Activated T-helper 17 cell treated with anti-CD3 and anti-CD28 coated beads, Interleukin-2, amount 50 U/mL, for 72 hours (primary cell): Measurements from ENCODE around the gene PGM2L1. TPM values are rescaled to one million over a fixed set of nuclear protein-coding genes. Genes with fewer than 3 reads are reported as not detected.
"Not testable (repeated sequence)": the region's sequence is repeated elsewhere in the genome, so short reads cannot be mapped to it uniquely, and the experiment has no call there.

Experiments
- ATAC-seq: fragments of 150-1000 bp; cut with Tn5 transposase; replicated peaks from 2 replicates; pipeline ENCODE4 v1.10.0; 2021; ENCODE audit warnings: mild to moderate bottlenecking, moderate library complexity
- H3K27ac Mint-ChIP-seq: one replicate; pipeline ENCODE4 v1.8.0; 2022; ENCODE audit warnings: mixed read lengths
- H3K27me3 Mint-ChIP-seq: one replicate; pipeline ENCODE4 v1.8.0; 2022; ENCODE audit warnings: mixed read lengths
- H3K36me3 Mint-ChIP-seq: one replicate; pipeline ENCODE4 v1.8.0; 2022; ENCODE audit warnings: low read depth, mild to moderate bottlenecking, mixed read lengths
- H3K4me1 Mint-ChIP-seq: one replicate; pipeline ENCODE4 v1.8.0; 2022; ENCODE audit warnings: mixed read lengths
- H3K4me3 Mint-ChIP-seq: one replicate; pipeline ENCODE4 v1.8.0; 2022; ENCODE audit warnings: mild to moderate bottlenecking, mixed read lengths
- H3K9me3 Mint-ChIP-seq: one replicate; pipeline ENCODE4 v1.8.0; 2022; ENCODE audit warnings: mixed read lengths
- total RNA-seq, 2 donors: library from RNA; stranded (reverse); gene quantifications; one replicate each; pipeline ENCODE4 v1.2.3, GENCODE V29; 2022

Gene PGM2L1
- total RNA-seq, 2 donors from 2014 or later, result 5.1 to 7.9 TPM

- Mint-ChIP-seq H3K4me3 (no peak overlapping the region), H3K36me3 (no peaks in the 10 kb centered on the region), H3K9me3 (no peaks in the 10 kb centered on the region), H3K27ac (no peak overlapping the region), H3K4me1 (no peaks in the 10 kb centered on the region), H3K27me3 (no peaks in the 10 kb centered on the region)
- no peak for ATAC-seq
Measured at GRCh38 chr11:74380746-74381439, 17.3 kb downstream of the PGM2L1 start.

DNA sequence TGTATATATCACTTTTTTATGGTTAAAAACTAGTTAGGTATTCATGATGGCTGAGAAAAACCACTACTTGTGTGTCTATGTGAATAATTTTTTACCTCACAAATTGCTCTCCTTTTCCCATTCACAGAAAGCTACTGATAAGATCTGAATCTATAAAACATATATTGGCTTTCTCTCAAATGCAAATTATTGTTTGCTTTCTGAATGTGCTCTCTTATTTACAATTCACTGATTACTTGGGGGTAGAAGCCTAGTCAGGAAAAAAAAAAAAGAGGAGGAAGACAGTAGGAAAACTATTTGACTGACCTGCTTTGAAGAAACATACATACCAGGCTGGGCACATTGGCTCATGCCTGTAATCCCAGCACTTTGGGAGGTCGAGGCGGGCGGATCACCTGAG is 20.5 kb downstream of the PGM2L1 start:
- Mint-ChIP-seq H3K9me3 (no peaks in the 10 kb centered on the region), H3K27me3 (no peaks in the 10 kb centered on the region), H3K27ac (no peak overlapping the region), H3K4me1 (no peaks in the 10 kb centered on the region), H3K36me3 (peaks cover 19% of the 10 kb centered on the region), H3K4me3 (no peak overlapping the region)
- no peak for ATAC-seq

DNA sequence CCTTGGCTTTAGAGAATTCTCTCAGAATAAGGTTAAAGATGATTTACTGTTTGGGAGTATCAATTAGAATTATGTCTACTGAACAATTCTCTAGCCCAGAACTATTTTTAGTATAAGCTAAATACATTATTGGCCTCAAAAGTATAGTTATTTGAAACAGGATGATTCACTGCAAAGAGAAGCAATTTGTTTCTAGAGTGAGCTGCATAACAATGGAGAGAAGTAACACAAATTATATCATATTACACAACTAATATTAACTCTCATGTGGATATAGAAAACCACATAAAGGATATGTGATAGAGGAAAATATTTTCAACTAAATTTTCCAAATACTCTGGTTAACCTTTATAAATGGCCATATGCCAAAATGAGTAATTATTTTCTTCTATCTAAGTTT is 24.9 kb downstream of the PGM2L1 start:
- H3K9me3 Mint-ChIP-seq, result no peaks in the 10 kb centered on the region
- no peaks in the 10 kb centered on the region for H3K4me1 Mint-ChIP-seq
- H3K36me3 Mint-ChIP-seq, result peaks cover 36% of the 10 kb centered on the region
- no peak overlapping the region for H3K4me3 Mint-ChIP-seq
- H3K27me3 Mint-ChIP-seq, result no peaks in the 10 kb centered on the region
- no peak overlapping the region for H3K27ac Mint-ChIP-seq
- no peak for ATAC-seq

DNA sequence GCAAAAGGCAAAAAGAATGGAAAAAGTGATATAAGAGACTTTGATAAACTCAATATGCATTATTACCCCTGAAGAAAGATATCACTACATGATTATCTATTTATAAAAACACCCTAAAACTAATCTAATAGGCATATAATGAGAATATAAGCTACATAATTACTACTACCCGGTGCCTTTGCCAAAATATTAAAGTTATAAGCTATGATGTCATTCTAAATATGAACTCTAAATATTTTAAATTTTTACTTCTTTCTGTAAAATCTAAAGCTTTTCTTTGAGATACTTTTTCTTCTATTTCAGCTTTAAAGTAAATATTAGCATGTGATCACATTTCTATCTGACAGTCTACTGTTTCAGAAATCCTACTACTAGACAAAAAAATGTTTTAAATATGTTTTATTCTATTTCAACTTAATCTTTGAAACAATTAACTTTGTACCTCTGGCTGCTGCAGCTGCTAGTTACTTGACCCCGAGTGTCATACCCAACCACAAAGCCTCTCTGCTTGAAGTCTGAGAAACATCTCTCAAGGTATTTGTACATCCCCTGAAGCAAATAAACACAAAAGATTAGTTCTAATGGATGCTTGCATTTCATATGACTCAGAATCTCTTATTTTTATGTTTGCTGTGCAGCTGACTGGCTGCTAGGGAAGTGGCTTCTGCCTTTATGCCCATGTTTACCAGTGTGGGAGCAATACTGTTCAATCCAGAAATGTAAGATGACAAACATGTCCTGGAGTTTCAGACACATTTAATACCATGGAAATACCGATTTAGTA is 26.8 kb downstream of the PGM2L1 start:
- Mint-ChIP-seq H3K4me1 (no peaks in the 10 kb centered on the region), H3K4me3 (no peak overlapping the region), H3K27ac (no peak overlapping the region), H3K27me3 (no peaks in the 10 kb centered on the region), H3K9me3 (no peaks in the 10 kb centered on the region), H3K36me3 (peaks cover 36% of the 10 kb centered on the region)
- no peak for ATAC-seq

- no peak overlapping the region for H3K4me3 Mint-ChIP-seq
- H3K27me3 Mint-ChIP-seq, result no peaks in the 10 kb centered on the region
- no peaks in the 10 kb centered on the region for H3K9me3 Mint-ChIP-seq
- peaks cover 36% of the 10 kb centered on the region for H3K36me3 Mint-ChIP-seq
- H3K4me1 Mint-ChIP-seq, result no peaks in the 10 kb centered on the region
- H3K27ac Mint-ChIP-seq, result no peak overlapping the region
- no peak for ATAC-seq
Measured at GRCh38 chr11:74370123-74370522, 28.1 kb downstream of the PGM2L1 start.

- H3K9me3 Mint-ChIP-seq, result no peaks in the 10 kb centered on the region
- no peak overlapping the region for H3K27ac Mint-ChIP-seq
- no peak overlapping the region for H3K4me3 Mint-ChIP-seq
- peaks cover 26% of the 10 kb centered on the region for H3K36me3 Mint-ChIP-seq
- no peak for ATAC-seq
- no peaks in the 10 kb centered on the region for H3K27me3 Mint-ChIP-seq
- H3K4me1 Mint-ChIP-seq, result no peaks in the 10 kb centered on the region
Measured at GRCh38 chr11:74367881-74368280, 30.4 kb downstream of the PGM2L1 start.

- Mint-ChIP-seq H3K27ac (no peak overlapping the region), H3K9me3 (no peaks in the 10 kb centered on the region), H3K36me3 (peaks cover 32% of the 10 kb centered on the region), H3K4me3 (no peak overlapping the region), H3K27me3 (no peaks in the 10 kb centered on the region), H3K4me1 (no peaks in the 10 kb centered on the region)
- no peak for ATAC-seq
Measured at GRCh38 chr11:74366576-74366975, 31.7 kb downstream of the PGM2L1 start.

- peaks cover 38% of the 10 kb centered on the region for H3K36me3 Mint-ChIP-seq
- not testable (repeated sequence) for ATAC-seq, H3K4me3 Mint-ChIP-seq, H3K9me3 Mint-ChIP-seq, H3K27me3 Mint-ChIP-seq, H3K27ac Mint-ChIP-seq, H3K4me1 Mint-ChIP-seq
Measured at GRCh38 chr11:74365805-74366204, 32.4 kb downstream of the PGM2L1 start.

GRCh38 chr11:74357449-74357848 is 40.8 kb downstream of the PGM2L1 start:
- no peaks in the 10 kb centered on the region for H3K27me3 Mint-ChIP-seq
- H3K9me3 Mint-ChIP-seq, result no peaks in the 10 kb centered on the region
- H3K4me3 Mint-ChIP-seq, result no peak overlapping the region
- H3K36me3 Mint-ChIP-seq, result peaks cover 68% of the 10 kb centered on the region
- H3K4me1 Mint-ChIP-seq, result no peaks in the 10 kb centered on the region
- no peak for ATAC-seq
- no peak overlapping the region for H3K27ac Mint-ChIP-seq

- Mint-ChIP-seq H3K36me3 (peaks cover 51% of the 10 kb centered on the region), H3K27me3 (no peaks in the 10 kb centered on the region), H3K4me3 (no peak overlapping the region), H3K9me3 (no peaks in the 10 kb centered on the region), H3K4me1 (no peaks in the 10 kb centered on the region), H3K27ac (no peak overlapping the region)
- ATAC-seq, result no peak
Measured at GRCh38 chr11:74355626-74356025, 42.6 kb downstream of the PGM2L1 start.

- Mint-ChIP-seq H3K27ac (no peak overlapping the region), H3K36me3 (peaks cover 38% of the 10 kb centered on the region), H3K27me3 (no peaks in the 10 kb centered on the region), H3K4me1 (no peaks in the 10 kb centered on the region), H3K9me3 (no peaks in the 10 kb centered on the region), H3K4me3 (no peak overlapping the region)
- no peak for ATAC-seq
Measured at GRCh38 chr11:74354036-74354435, 44.2 kb downstream of the PGM2L1 start.

DNA sequence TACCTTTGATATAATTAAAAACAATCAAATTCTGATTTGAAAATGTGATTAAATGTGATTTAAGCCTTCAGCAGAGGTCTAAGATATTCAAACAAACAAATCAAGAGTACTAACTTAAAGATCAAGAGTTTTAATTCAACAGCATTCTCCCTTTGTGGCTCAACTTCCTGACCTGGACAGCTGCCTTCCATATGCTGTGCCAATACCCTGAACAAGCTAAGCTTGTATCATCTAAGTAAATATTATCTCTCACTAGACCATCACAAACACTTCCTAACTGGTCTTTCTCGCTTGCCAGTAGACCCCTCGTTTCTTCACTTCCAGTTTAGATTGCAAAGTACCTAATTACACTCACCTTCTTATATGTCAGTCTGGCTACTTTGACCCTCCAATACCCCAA is 50.9 kb downstream of the PGM2L1 start:
- Mint-ChIP-seq H3K4me3 (no peak overlapping the region), H3K36me3 (peaks cover 41% of the 10 kb centered on the region), H3K27ac (no peak overlapping the region), H3K4me1 (no peaks in the 10 kb centered on the region), H3K9me3 (no peaks in the 10 kb centered on the region), H3K27me3 (no peaks in the 10 kb centered on the region)
- ATAC-seq, result no peak

GRCh38 chr11:74345420-74345819 is 52.8 kb downstream of the PGM2L1 start:
- Mint-ChIP-seq H3K36me3 (peaks cover 58% of the 10 kb centered on the region), H3K4me3 (no peak overlapping the region), H3K4me1 (no peaks in the 10 kb centered on the region), H3K27ac (no peak overlapping the region), H3K9me3 (no peaks in the 10 kb centered on the region), H3K27me3 (no peaks in the 10 kb centered on the region)
- no peak for ATAC-seq

DNA sequence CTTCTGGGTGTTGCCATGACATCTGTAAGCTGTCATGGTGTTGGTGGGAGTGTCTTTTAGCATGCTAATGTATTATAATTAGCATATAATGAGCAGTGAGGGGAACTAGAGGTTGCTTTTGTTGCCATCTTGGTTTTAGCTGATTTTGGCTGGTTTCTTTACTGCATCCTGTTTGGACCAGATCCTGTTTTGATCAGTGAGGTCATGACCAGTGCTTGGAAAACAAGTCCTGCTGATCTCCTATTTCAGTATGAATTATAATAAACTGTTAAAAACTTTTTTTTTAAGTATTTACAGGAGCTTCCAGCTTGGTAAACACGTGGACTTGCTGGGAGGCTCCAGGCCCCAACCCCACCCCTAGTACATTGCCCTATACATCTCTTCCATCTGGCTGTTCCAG is 56.3 kb downstream of the PGM2L1 start:
- peaks cover 77% of the 10 kb centered on the region for H3K36me3 Mint-ChIP-seq
- no peak overlapping the region for H3K27ac Mint-ChIP-seq
- no peaks in the 10 kb centered on the region for H3K27me3 Mint-ChIP-seq
- H3K4me3 Mint-ChIP-seq, result no peak overlapping the region
- no peaks in the 10 kb centered on the region for H3K4me1 Mint-ChIP-seq
- H3K9me3 Mint-ChIP-seq, result no peaks in the 10 kb centered on the region
- ATAC-seq, result no peak

GRCh38 chr11:74339619-74340018 is 58.6 kb downstream of the PGM2L1 start:
- no peak overlapping the region for H3K4me3 Mint-ChIP-seq
- peaks cover 78% of the 10 kb centered on the region for H3K36me3 Mint-ChIP-seq
- no peak for ATAC-seq
- H3K27me3 Mint-ChIP-seq, result no peaks in the 10 kb centered on the region
- H3K4me1 Mint-ChIP-seq, result no peaks in the 10 kb centered on the region
- H3K9me3 Mint-ChIP-seq, result no peaks in the 10 kb centered on the region
- no peak overlapping the region for H3K27ac Mint-ChIP-seq
